HepG2 (cell line): ENCODE results near the gene SLC44A4. TPM values are rescaled to one million over a fixed set of nuclear protein-coding genes. Genes with fewer than 3 reads are reported as not detected.

ENCODE experiments used
- ATAC-seq: fragments of 200-7000 bp; cut with Tn5 transposase; 3 replicates; pipeline ENCODE4 v1.9.1; 2020; ENCODE audit warnings: mild to moderate bottlenecking, moderate library complexity
- BruUV-seq: library from RNA; stranded (reverse); fragments of 400-500 nt; replicated peaks from 2 replicates; lab custom pipeline; 2021; lab: Mats Ljungman, UMichigan
- CTCF ChIA-PET: fragments of 300-600 bp; formaldehyde crosslinking; extraction: SDS; loops from one replicate; lab custom pipeline; 2021; ENCODE audit warnings: low total read pairs, inconsistent platforms, low intra/inter-chr PET ratio; lab: Yijun Ruan, JAX
- POLR2A ChIA-PET: fragments of 350-600 bp; sonication (Branson Sonifier 250); formaldehyde crosslinking; loops from one replicate; lab custom pipeline; 2020; ENCODE audit warnings: antibody characterized with exemption, inconsistent platforms; lab: Yijun Ruan, JAX
- DNase-seq: peaks from one replicate; pipeline ENCODE4 v3.0.0-alpha.2; 2015; ENCODE audit warnings: low spot score
- FAIRE-seq: peaks from 3 replicates; lab custom pipeline; 2011; peaks lifted over from hg19 to GRCh38; lab: Jason Lieb, UNC
- H2AFZ ChIP-seq: one replicate; pipeline ENCODE4 v1.6.1; 2011; ENCODE audit warnings: low read length, inconsistent platforms
- H3K27ac ChIP-seq: fragments of 300-600 bp; 3 replicates; pipeline ENCODE4 v1.8.0; 2011; ENCODE audit warnings: mixed run types, mild to moderate bottlenecking, mixed read lengths, low read length, inconsistent platforms; ENCODE audit not compliant: insufficient read depth; ENCODE audit errors: extremely low read length
- H3K27me3 ChIP-seq, 2 experiments: fragments of 200-600 bp in 1 of 2; 2 replicates in 1 of 2; 3 replicates in 1 of 2; pipeline versions ENCODE4 v1.6.0 to v1.8.0; 2011; ENCODE audit warnings: low read length in 2 of 2, mild to moderate bottlenecking in 2 of 2, moderate library complexity in 2 of 2, inconsistent platforms in 1 of 2; ENCODE audit not compliant: insufficient read depth in 2 of 2, control insufficient read depth in 1 of 2
- H3K36me3 ChIP-seq, 2 experiments: fragments of 200-600 bp in 1 of 2; replicated peaks in 1 of 2; 2 replicates in 1 of 2; 3 replicates in 1 of 2; pipeline versions ENCODE4 v1.5.1 to v1.8.0; 2011; ENCODE audit warnings: low read length in 2 of 2, inconsistent platforms in 1 of 2; ENCODE audit not compliant: insufficient read depth in 2 of 2, control insufficient read depth in 1 of 2
- H3K4me1 ChIP-seq: 2 replicates; pipeline ENCODE4 v1.5.1; 2012; ENCODE audit warnings: low read length, inconsistent platforms; ENCODE audit not compliant: insufficient read depth
- H3K4me2 ChIP-seq: 2 replicates; pipeline ENCODE4 v1.6.0; 2011; ENCODE audit warnings: low read depth, low read length, inconsistent platforms
- H3K4me3 ChIP-seq, 3 experiments: fragments of 200-600 bp in 1 of 3; sonication (generic), shearing (Covaris generic) in 1 of 3; replicated peaks in 1 of 3; 2 replicates each; pipeline ENCODE4 v1.5.1; 2011 to 2016; ENCODE audit warnings: low read length in 3 of 3, inconsistent platforms in 2 of 3, low read depth in 2 of 3, mild to moderate bottlenecking in 2 of 3, control low read depth in 1 of 3, mixed read lengths in 1 of 3; ENCODE audit not compliant: insufficient read depth in 1 of 3
- H3K79me2 ChIP-seq: one replicate; pipeline ENCODE4 v1.6.1; 2011; ENCODE audit warnings: low read length, inconsistent platforms; ENCODE audit not compliant: insufficient read depth
- H3K9ac ChIP-seq: 2 replicates; pipeline ENCODE4 v1.6.0; 2011; ENCODE audit warnings: mild to moderate bottlenecking, low read depth, low read length, inconsistent platforms; ENCODE audit not compliant: insufficient read depth
- H3K9me3 ChIP-seq: 2 replicates; pipeline ENCODE4 v1.5.1; 2012; ENCODE audit warnings: mild to moderate bottlenecking, low read length
- H4K20me1 ChIP-seq: 2 replicates; pipeline ENCODE4 v1.6.0; 2011; ENCODE audit warnings: inconsistent platforms, mild to moderate bottlenecking, low read length, moderate library complexity; ENCODE audit not compliant: insufficient read depth
- ATF3 ChIP-seq: sonication (generic); formaldehyde crosslinking; IDR thresholded peaks from 2 replicates; pipeline ENCODE4 v1.4.0; 2020; ENCODE audit warnings: missing genetic modification reagents
- CC2D1A ChIP-seq: sonication (generic); formaldehyde crosslinking; IDR thresholded peaks from 2 replicates; pipeline ENCODE4 v1.8.1; 2023; ENCODE audit warnings: mild to moderate bottlenecking, missing genetic modification reagents
- JUNB ChIP-seq: sonication (generic); formaldehyde crosslinking; IDR thresholded peaks from 2 replicates; pipeline ENCODE4 v1.8.0; 2022; ENCODE audit warnings: missing genetic modification reagents, mild to moderate bottlenecking, borderline replicate concordance
- MED1 ChIP-seq: sonication (generic); formaldehyde crosslinking; IDR thresholded peaks from 2 replicates; pipeline ENCODE4 v1.4.0; 2020; ENCODE audit warnings: missing genetic modification reagents
- PHF8 ChIP-seq: sonication (generic); formaldehyde crosslinking; IDR thresholded peaks from 2 replicates; pipeline ENCODE4 v1.5.0; 2020; ENCODE audit warnings: missing genetic modification reagents
- RAD21 ChIP-seq: fragments of 450-650 bp; formaldehyde crosslinking; IDR thresholded peaks from 2 replicates; pipeline ENCODE4 v1.5.0; 2020; ENCODE audit warnings: mild to moderate bottlenecking
- SMARCE1 ChIP-seq: fragments of 450-650 bp; IDR thresholded peaks from 2 replicates; pipeline ENCODE4 v1.6.1; 2017; ENCODE audit warnings: borderline replicate concordance
- TFAP4 ChIP-seq: sonication (generic); IDR thresholded peaks from 2 replicates; pipeline ENCODE4 v1.6.1; 2016; ENCODE audit warnings: low read depth, borderline replicate concordance
- ZNF17 ChIP-seq: sonication (generic); formaldehyde crosslinking; IDR thresholded peaks from 2 replicates; pipeline ENCODE4 v1.5.0; 2020; ENCODE audit warnings: mild to moderate bottlenecking, missing genetic modification reagents
- ZNF253 ChIP-seq: sonication (generic); formaldehyde crosslinking; IDR thresholded peaks from 2 replicates; pipeline ENCODE4 v1.8.0; 2022; ENCODE audit warnings: mild to moderate bottlenecking, missing genetic modification reagents, borderline replicate concordance
- ZNF33A ChIP-seq: sonication (generic); formaldehyde crosslinking; IDR thresholded peaks from 2 replicates; pipeline ENCODE4 v1.5.1; 2020; ENCODE audit warnings: missing genetic modification reagents, mild to moderate bottlenecking, moderate library complexity, borderline replicate concordance
- ZNF362 ChIP-seq: sonication (generic); formaldehyde crosslinking; IDR thresholded peaks from 2 replicates; pipeline ENCODE4 v1.4.0; 2020; ENCODE audit warnings: missing genetic modification reagents, mild to moderate bottlenecking, borderline replicate concordance
- ZNF44 ChIP-seq: sonication (generic); formaldehyde crosslinking; IDR thresholded peaks from 2 replicates; pipeline ENCODE4 v1.5.1; 2020; ENCODE audit warnings: mild to moderate bottlenecking, missing genetic modification reagents
- WGBS: methylation state at CpG from one replicate; pipeline ENCODE4 v1.1.6; 2017; ENCODE audit warnings: low lambda C conversion rate; 5-methylcytosine and 5-hydroxymethylcytosine counted together
- in situ Hi-C: cut with HindIII; loops from 2 replicates; pipeline ENCODE4 v1.10.0; 2017; ENCODE audit warnings: low pct_unique_long_range_greater_than_20kb; ENCODE audit not compliant: extremely low pct_ligation_motif_present
- intact Hi-C: fragments of 100-400 bp; cut with micrococcal nuclease; formaldehyde crosslinking; loops from one replicate; pipeline ENCODE4 v1.10.0; 2022; ENCODE audit not compliant: unreplicated experiment
- polyA plus RNA-seq, 8 experiments: library from polyadenylated mRNA; depleted of rRNA in 3 of 8; stranded (reverse) in 7 of 8; unstranded in 1 of 8; fragments of >200 nt; fragmentation: Illumina TruSeq in 4 of 8; extraction: Trizol in 4 of 8; gene quantifications; 2 replicates each; pipeline versions ENCODE4 v1.2.1 to v1.2.3, GENCODE V29; 2011 to 2016; ENCODE audit warnings: low read depth in 4 of 8, missing spikeins in 1 of 8, mixed read lengths in 1 of 8; ENCODE audit not compliant: insufficient read depth in 1 of 8
- total RNA-seq, 5 experiments: library from RNA; depleted of rRNA; stranded (reverse); fragments of >200 nt; fragmentation: Illumina TruSeq; extraction: Trizol; gene quantifications; 2 replicates each; pipeline ENCODE4 v1.2.3, GENCODE V29; 2016; ENCODE audit warnings: low read depth in 1 of 5
- TF ChIP-seq, protein P1 (sequence below): sonication (generic); formaldehyde crosslinking; IDR thresholded peaks from 2 replicates; pipeline ENCODE4; 2020; ENCODE audit warnings: missing genetic modification reagents, mild to moderate bottlenecking, borderline replicate concordance
- TF ChIP-seq, protein P2 (sequence below): IDR thresholded peaks from 2 replicates; pipeline ENCODE4 v1.6.1; 2016; ENCODE audit warnings: low read depth

SLC44A4 gene
- total and polyA plus RNA-seq, 2 of the 13 experiments (the other 11 are each of a cell fraction or from before 2014, with no cell fraction given) = 3.5 to 5.9 TPM

GRCh38 chr6:31903957-31904356, 25.2 kb upstream of the SLC44A4 start (continued):
- TF ChIP-seq, protein P1, sequence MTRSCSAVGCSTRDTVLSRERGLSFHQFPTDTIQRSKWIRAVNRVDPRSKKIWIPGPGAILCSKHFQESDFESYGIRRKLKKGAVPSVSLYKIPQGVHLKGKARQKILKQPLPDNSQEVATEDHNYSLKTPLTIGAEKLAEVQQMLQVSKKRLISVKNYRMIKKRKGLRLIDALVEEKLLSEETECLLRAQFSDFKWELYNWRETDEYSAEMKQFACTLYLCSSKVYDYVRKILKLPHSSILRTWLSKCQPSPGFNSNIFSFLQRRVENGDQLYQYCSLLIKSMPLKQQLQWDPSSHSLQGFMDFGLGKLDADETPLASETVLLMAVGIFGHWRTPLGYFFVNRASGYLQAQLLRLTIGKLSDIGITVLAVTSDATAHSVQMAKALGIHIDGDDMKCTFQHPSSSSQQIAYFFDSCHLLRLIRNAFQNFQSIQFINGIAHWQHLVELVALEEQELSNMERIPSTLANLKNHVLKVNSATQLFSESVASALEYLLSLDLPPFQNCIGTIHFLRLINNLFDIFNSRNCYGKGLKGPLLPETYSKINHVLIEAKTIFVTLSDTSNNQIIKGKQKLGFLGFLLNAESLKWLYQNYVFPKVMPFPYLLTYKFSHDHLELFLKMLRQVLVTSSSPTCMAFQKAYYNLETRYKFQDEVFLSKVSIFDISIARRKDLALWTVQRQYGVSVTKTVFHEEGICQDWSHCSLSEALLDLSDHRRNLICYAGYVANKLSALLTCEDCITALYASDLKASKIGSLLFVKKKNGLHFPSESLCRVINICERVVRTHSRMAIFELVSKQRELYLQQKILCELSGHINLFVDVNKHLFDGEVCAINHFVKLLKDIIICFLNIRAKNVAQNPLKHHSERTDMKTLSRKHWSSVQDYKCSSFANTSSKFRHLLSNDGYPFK (CRISPR knock-in tag) = no peak
- TF ChIP-seq SMARCE1 (no peak), ZNF17 (CRISPR knock-in tag) (no peak), ZNF33A (CRISPR knock-in tag) (no peak)

DNA sequence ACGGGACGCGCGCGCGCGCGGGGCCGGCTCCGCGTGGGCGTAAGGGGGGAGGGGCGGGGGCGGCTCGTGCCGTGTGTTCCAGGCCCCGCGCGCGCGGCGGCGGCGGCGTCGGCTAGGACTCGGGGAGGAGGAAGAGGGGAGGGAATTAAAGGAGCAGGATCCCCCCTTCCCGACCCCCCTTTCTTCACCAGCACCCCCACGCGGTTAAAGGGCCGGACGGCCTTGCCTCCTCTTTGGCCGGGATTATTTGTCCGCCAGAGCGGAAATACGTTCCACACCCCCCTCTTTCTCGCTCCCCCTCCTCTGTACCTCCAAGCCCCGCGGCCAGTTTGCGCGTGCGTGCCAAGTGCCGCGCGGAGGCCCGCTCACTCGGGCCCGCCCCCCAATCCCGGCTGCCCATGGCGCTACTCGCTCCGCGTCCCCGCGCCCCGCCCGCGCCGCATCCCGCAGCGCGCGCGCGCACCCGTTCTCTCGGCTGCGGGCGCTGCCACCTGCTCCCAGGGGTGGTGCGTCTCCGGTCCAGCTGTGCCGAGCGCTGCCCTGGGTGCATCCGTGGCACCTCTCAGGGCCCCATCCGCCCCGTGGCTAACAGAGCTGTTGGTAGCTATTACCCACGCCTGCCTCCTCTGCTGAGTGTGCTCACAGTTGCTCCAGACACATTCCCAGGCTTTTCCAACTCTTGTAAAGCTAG, 23.3 kb upstream of the SLC44A4 start, which contains the start of gene ZBTB12:
Gene ZBTB12 (minus strand): TSS at position 134 of the 691 bp plus-strand sequence. CDS start 781 bp downstream, outside the sequence.
- POLR2A ChIA-PET = interaction anchor here (0.7 to 5.6 kb wide), 19 partner anchors 16 to 199 kb away, joined by 3 to 69 read pairs (median 5); partner anchors contain the start of genes ABHD16A, C2, CFB and HSPA1A
- peaks cover 51% of the 10 kb centered on the region for H3K4me1 ChIP-seq
- H2AFZ ChIP-seq = no peak within 1 kb of the TSS
- peak; percentile 96 for DNase-seq
- H3K27ac ChIP-seq = peak within 1 kb of the TSS; percentile 60
- CTCF ChIA-PET = interaction anchor here (1.3 kb wide), 1 partner anchor 51 kb away, joined by 4 read pairs; no protein-coding TSS in a partner anchor
- H3K9ac ChIP-seq = peak within 1 kb of the TSS; percentile 66
- H3K79me2 ChIP-seq = peaks cover 17% of the 10 kb centered on the region
- H3K4me2 ChIP-seq = peak within 1 kb of the TSS; percentile 95
- 1% methylated on average over 60 of the region's 77 CpGs for WGBS
- H3K27me3 ChIP-seq = peaks cover 1 to 13% of the 10 kb centered on the region in 2 experiments; a peak in 2 of 5 replicates
- H3K36me3 ChIP-seq = no peaks in the 10 kb centered on the region
- H3K9me3 ChIP-seq = no peaks in the 10 kb centered on the region
- peak; percentile 76 for ATAC-seq
- in situ Hi-C loops (loop anchor here (5.0 to 25.0 kb wide), 2 partner anchors 45 to 1060 kb away; partner anchors contain the start of genes BRD2, CFB and HLA-DMA), intact Hi-C loops (loop anchor here (1.0 to 2.0 kb wide), 3 partner anchors 21 to 50 kb away; no protein-coding TSS in a partner anchor)
- BruUV-seq = no TSS peak
- H3K4me3 ChIP-seq = peak within 1 kb of the TSS; percentile 65 to 78 (median 67)
- peak; percentile 95 for FAIRE-seq
- no peaks in the 10 kb centered on the region for H4K20me1 ChIP-seq
- TF ChIP-seq, protein P2, sequence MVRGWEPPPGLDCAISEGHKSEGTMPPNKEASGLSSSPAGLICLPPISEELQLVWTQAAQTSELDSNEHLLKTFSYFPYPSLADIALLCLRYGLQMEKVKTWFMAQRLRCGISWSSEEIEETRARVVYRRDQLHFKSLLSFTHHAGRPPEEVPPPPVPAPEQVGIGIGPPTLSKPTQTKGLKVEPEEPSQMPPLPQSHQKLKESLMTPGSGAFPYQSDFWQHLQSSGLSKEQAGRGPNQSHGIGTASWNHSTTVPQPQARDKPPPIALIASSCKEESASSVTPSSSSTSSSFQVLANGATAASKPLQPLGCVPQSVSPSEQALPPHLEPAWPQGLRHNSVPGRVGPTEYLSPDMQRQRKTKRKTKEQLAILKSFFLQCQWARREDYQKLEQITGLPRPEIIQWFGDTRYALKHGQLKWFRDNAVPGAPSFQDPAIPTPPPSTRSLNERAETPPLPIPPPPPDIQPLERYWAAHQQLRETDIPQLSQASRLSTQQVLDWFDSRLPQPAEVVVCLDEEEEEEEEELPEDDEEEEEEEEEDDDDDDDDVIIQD (CRISPR knock-in tag) = no peak
- TF ChIP-seq ZNF253 = no peak
- no peak for TF ChIP-seq ZNF44 (CRISPR knock-in tag)
- TF ChIP-seq TFAP4 = peak; percentile 74
- TF ChIP-seq JUNB (CRISPR knock-in tag) = no peak
- peak; percentile 88 for TF ChIP-seq RAD21 (CRISPR knock-in tag)
- TF ChIP-seq MED1 (CRISPR knock-in tag) = no peak; the same call in 1 of the 2 replicates
- 0 out of 2 replicates have a peak, but pooled peaks have one; percentile 20 for TF ChIP-seq ATF3 (CRISPR knock-in tag)
- peak; percentile 62 for TF ChIP-seq PHF8
- TF ChIP-seq ZNF362 (CRISPR knock-in tag) = no peak; the same call in 1 of the 2 replicates
- TF ChIP-seq CC2D1A (CRISPR knock-in tag) = no peak
